ENCODE data around the gene GLMN. TPM values are rescaled to one million over a fixed set of nuclear protein-coding genes. Genes with fewer than 3 reads are reported as not detected.

The GLMN gene
- total RNA-seq, 1 donor from 2014 or later = 14.7 TPM

DNA sequence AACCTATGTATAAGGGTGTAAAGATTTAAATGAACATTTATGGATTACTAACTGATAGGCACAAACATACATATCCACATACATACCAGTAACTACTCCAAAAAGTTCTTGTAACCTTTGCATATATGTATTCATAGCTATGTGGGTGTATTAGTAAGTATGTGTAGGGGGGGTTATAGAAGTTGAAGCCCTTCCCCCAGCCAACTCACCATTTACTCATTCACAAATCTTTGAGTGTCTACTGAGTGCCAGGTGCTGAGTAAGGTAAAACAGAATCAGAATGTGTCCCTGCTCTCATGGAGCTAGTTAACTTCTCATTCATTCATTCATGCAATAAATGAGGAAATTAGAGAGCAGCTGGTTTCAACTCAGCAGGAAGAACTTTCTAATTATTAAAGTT, 79.8 kb downstream of the GLMN start:
- ChIA-PET CTCF (no interaction called here), POLR2A (no interaction called here)
- Mint-ChIP-seq H3K36me3 (ENCODE audit: low read depth) (no peaks in the 10 kb centered on the region), H3K27me3 (peaks cover 8% of the 10 kb centered on the region), H3K4me3 (no peak overlapping the region), H3K9me3 (no peaks in the 10 kb centered on the region), H3K4me1 (no peaks in the 10 kb centered on the region), H3K27ac (no peak overlapping the region)
- intact Hi-C loops (cut with micrococcal nuclease) = no loop called here
- TF ChIP-seq, protein P1, sequence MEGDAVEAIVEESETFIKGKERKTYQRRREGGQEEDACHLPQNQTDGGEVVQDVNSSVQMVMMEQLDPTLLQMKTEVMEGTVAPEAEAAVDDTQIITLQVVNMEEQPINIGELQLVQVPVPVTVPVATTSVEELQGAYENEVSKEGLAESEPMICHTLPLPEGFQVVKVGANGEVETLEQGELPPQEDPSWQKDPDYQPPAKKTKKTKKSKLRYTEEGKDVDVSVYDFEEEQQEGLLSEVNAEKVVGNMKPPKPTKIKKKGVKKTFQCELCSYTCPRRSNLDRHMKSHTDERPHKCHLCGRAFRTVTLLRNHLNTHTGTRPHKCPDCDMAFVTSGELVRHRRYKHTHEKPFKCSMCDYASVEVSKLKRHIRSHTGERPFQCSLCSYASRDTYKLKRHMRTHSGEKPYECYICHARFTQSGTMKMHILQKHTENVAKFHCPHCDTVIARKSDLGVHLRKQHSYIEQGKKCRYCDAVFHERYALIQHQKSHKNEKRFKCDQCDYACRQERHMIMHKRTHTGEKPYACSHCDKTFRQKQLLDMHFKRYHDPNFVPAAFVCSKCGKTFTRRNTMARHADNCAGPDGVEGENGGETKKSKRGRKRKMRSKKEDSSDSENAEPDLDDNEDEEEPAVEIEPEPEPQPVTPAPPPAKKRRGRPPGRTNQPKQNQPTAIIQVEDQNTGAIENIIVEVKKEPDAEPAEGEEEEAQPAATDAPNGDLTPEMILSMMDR (IDR thresholded peaks at IDR 0.05) = no peak
- DNase-seq (no peak), ATAC-seq (ENCODE audit: low read depth) (no peak)

DNA sequence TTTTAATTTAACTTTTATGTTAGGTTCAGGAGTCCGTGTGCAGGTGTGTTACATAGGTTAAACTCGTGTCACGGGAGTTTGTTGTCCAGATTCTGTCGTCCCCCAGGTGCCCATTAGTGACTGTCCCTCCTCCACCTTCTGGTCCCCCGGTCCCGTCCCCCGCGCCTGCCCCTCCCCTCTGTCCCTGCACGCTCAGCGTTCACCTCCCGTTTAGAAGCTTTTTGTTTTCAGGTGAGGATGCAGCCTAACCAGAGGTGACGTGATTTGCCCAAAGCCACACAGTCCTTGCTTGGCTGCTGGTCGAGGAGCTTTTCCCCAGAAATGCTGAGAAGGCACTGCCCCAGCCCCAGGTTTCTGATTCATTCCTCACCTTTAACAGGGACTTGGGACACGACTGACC, 80.2 kb downstream of the GLMN start:
- TF ChIP-seq, protein P1 (IDR thresholded peaks at IDR 0.05) = no peak
- H3K4me3 Mint-ChIP-seq = no peak overlapping the region
- ATAC-seq (ENCODE audit: low read depth) (no peak), DNase-seq (no peak)
- no peaks in the 10 kb centered on the region for H3K9me3 Mint-ChIP-seq
- H3K36me3 Mint-ChIP-seq (ENCODE audit: low read depth) = no peaks in the 10 kb centered on the region
- ChIA-PET POLR2A (no interaction called here), CTCF (no interaction called here)
- no peak overlapping the region for H3K27ac Mint-ChIP-seq
- H3K27me3 Mint-ChIP-seq = peaks cover 8% of the 10 kb centered on the region
- intact Hi-C loops (cut with micrococcal nuclease) = no loop called here
- H3K4me1 Mint-ChIP-seq = no peaks in the 10 kb centered on the region

DNA sequence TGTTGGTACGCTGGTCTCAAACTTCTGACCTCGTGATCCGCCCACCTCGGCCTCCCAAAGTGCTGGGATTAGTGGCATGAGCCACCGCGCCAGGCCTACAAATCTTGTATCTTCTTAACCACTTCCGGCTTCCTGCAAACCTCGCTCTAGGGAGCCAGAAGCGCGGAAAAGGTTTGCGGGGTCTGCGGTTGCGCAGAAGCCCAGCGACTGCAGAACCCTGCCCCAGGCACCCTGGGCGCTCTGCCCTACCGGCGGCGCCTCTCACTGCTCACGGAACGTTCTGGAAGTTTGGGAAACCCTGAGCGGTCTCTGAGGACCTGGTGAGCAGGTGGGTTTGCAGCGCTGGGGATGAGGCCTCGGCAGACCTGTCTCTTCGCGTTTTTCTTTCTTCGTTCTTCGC, 81.1 kb downstream of the GLMN start, which contains the start of gene C1orf146:
TSS of gene C1orf146 (plus strand) at position 195 of the 400 bp plus-strand sequence. CDS start 13,506 bp downstream, outside the sequence.
- ChIA-PET CTCF (no interaction called here), POLR2A (no interaction called here)
- no peaks in the 10 kb centered on the region for H3K36me3 Mint-ChIP-seq (ENCODE audit: low read depth)
- ATAC-seq (ENCODE audit: low read depth) (no peak), DNase-seq (no peak)
- intact Hi-C loops (cut with micrococcal nuclease) = no loop called here
- no peaks in the 10 kb centered on the region for H3K9me3 Mint-ChIP-seq
- H3K4me1 Mint-ChIP-seq = no peaks in the 10 kb centered on the region
- H3K27me3 Mint-ChIP-seq = peaks cover 8% of the 10 kb centered on the region
- TF ChIP-seq, protein P1 (IDR thresholded peaks at IDR 0.05) = no peak
- H3K27ac Mint-ChIP-seq = no peak within 1 kb of the TSS
- H3K4me3 Mint-ChIP-seq = no peak within 1 kb of the TSS

DNA sequence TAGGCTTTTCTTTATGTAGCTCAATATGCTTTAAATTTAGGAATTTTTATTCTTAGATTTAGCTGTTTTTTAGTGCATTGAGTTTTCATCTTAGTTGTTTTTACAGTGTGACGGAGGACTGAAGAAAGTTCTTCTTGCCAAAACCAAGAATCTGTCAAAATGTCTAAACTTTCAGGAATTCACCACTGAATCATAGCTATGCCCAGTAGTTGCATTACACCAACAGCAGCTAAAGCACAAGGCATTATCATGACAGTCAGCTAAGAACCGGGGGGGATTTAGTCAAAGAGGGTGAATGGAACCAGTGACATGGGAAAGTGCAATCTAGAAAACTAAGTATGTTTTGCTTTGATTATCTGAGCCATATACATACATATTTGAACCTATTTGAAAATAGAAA, 87.6 kb downstream of the GLMN start:
- ChIA-PET POLR2A (interaction anchor here (0.5 kb wide), 1 partner anchor 353 kb away, joined by 3 read pairs; no protein-coding TSS in a partner anchor), CTCF (no interaction called here)
- Mint-ChIP-seq H3K4me3 (no peak overlapping the region), H3K27ac (no peak overlapping the region), H3K27me3 (peaks cover 9% of the 10 kb centered on the region), H3K36me3 (ENCODE audit: low read depth) (no peaks in the 10 kb centered on the region), H3K9me3 (no peaks in the 10 kb centered on the region), H3K4me1 (no peaks in the 10 kb centered on the region)
- intact Hi-C loops (cut with micrococcal nuclease) = no loop called here
- TF ChIP-seq, protein P1 (IDR thresholded peaks at IDR 0.05) = no peak
- ATAC-seq (ENCODE audit: low read depth) = no peak
- DNase-seq = no peak

DNA sequence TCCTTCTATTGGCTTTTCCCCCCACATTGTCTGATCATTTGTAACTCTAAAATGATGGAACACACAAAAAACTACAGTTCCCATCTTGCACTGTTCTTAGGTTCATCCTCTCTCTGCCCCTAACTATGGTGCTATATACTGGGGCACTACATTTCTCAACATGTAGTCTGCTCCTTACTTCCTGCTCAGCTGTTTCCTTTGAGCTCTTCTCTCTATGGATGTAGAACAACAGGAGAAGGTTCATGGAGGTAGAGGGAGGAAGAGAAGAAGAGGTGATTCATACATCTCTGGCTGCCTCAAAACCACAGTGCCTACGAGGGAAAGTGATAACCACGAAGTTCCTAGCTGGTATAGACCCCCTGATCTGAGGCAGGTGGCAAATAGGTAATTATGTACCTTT, 88.1 kb downstream of the GLMN start:
- TF ChIP-seq, protein P1 (IDR thresholded peaks at IDR 0.05) = no peak
- CTCF ChIA-PET = no interaction called here
- intact Hi-C loops (cut with micrococcal nuclease) = no loop called here
- POLR2A ChIA-PET = interaction anchor here (0.5 kb wide), 1 partner anchor 354 kb away, joined by 3 read pairs; no protein-coding TSS in a partner anchor
- ATAC-seq (ENCODE audit: low read depth) = no peak
- Mint-ChIP-seq H3K27me3 (peaks cover 6% of the 10 kb centered on the region), H3K36me3 (ENCODE audit: low read depth) (no peaks in the 10 kb centered on the region), H3K4me3 (no peak overlapping the region), H3K9me3 (no peaks in the 10 kb centered on the region), H3K27ac (no peak overlapping the region), H3K4me1 (no peaks in the 10 kb centered on the region)
- DNase-seq = no peak
